Measurements from ENCODE around the gene RETNLB.

The RETNLB gene, protein sequence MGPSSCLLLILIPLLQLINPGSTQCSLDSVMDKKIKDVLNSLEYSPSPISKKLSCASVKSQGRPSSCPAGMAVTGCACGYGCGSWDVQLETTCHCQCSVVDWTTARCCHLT

DNA sequence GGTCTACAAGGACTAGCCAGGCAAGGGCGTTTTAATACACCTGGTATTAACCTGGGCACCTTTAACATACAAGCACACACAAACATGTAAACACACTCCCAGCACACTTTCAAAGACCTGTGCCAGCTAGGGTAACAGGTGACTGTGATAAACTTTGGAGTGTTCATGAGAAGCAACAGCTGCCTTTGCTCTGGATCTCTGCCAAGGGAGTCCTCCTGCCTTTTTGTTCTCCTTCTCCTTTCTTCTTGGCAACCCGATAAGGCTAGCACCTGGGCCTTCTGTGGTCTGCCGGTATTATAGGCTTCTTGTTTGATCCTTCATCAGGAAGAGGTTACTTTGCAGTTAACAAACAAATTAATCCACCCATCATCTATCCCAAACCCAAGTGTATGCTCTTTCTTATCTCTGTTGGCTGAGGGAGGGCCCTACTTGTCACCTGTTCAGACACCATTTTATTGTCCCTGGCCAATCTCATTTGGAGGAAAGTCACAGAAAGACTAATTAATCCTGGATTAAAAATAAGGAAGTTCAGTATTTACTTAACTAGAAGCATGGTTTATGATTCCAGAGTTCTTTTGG is at the start of gene RETNLB:
RETNLB (minus strand) TSS at position 7 of the 579 bp plus-strand sequence. CDS start 225 bp downstream, outside the sequence.
- no peak for DNase-seq

DNA sequence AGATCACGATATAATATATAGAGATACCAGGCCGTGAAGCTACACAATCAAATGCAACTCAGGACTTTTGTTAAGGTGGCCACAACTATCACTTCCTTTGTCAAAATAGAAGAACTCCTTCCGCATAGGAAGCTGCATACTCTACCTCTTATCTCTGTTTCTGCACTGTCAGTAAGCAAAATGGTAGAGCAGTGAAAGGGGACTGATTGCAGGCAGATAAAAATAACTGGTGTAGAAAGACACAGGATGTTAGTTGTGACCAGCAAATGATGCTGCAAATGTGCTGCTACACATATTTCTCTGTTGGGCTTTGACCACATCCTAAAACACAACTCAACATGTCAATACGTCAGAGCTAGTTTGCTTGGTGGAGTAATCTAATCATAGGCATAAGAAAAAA is 49.1 kb upstream of the RETNLB start:
- DNase-seq = no peak

DNA sequence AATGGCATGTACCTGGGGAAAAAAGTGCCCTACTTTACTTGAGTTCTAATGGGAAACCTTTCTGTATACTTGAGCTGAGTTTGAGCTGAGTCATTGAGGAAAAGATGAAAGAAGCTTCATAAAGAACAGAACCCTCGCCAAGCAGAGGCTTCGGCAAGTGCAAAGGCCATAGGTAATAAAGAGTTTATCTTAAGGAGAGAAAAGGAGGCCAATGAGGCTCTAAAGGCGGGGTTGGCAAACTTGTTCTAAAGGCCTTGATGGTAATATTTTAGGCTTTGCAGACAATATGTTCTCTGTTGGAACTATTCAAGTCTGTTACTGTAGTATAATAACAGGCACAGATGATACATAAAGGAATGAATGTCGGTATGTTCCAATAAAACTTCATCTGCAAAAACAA is 47.8 kb upstream of the RETNLB start:
- DNase-seq = no peak

DNA sequence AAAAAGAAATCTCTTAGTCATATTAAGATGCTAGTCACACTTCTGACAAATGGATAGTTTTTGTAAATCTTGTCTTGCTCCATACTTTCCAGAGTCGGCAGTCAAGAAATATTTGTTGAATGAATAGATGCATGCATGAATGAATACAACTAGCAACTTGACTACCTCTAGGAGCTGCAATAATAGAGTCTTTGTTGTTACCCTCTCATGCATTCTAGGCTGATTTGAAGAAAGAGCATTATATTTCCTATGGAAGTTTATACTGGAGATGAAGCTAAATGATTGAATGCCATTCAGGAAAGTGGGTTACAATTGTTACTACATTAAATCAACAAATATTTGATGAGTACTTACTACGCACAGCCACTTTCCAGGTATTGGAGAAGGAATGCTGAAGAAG is 47.2 kb upstream of the RETNLB start:
- no peak for DNase-seq

DNA sequence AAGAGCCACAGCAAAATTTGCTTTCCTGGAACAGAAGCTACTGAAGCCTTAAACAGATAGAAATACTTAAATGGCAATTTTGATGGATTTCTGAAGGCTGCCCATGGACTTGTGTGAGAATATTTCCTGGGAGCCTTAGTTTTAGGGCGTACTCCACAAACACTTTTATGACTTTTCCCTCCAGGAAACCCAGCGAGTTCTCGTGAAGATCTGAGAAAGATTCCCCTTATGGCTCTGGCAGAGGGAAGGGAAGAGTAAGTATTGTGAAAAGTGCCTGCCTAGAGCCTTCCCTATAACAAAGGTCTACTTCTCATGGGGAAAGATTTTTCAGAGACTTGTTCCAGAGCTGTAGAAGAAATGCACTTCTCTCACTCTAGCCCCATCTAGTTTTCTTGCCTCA is 34.3 kb upstream of the RETNLB start:
- no peak for DNase-seq

DNA sequence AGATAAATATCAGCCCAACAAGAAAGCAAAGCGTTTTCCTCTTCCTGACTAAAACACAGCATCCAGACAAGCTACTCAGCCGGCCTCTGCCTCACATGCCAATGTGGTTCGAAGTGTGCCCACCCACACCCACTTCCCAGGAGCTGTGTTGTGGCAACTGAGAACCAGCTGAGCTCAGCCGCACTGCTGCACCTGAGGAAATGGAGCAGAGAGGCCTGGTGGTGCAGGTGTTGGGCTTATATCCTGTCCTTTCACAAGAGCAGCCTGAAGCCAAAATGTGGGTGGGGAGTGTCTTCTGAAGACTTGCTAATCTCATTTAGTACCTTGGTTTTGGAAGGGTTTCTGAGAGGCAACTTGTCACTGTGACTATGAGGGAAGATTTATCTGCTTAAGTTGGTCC is 23.0 kb upstream of the RETNLB start:
- DNase-seq = peak; percentile 33

DNA sequence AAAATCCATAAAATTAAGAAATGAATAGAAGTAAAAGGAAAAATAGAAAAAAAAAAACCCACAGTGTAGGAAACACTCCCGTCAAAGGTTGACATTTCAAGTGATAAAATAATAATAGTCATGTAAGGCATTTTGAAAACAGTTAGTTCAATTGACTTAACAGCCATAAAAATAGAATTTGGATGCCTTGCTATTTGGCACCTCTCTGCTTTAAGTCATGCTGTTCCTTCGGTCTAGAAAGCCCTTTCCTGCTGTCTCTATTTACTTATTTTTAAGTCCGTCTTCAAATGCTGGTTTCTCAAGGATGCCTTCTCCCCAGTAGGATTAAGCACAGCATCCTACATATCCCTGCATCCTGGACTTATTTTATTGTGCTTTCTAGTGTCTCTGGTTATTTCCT is 22.3 kb upstream of the RETNLB start:
- DNase-seq = no peak

DNA sequence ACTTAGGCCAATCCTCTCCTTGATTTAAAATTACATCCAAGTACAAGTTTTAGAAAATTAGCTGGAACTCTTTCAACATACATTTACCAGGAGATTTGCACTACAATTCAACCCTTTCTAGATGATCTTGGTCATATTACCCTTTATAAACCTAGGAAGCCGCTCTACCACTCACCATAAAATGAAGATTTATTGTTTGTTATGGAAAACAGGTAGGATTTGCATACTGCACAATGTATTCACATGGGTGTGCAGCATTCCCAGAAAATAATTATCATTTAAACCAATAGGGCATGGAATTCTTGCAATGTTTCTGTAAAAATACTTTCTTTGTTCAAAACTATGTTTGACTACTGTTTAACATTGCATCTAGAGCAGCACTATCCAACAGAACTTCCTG is 18.4 kb upstream of the RETNLB start:
- no peak for DNase-seq

DNA sequence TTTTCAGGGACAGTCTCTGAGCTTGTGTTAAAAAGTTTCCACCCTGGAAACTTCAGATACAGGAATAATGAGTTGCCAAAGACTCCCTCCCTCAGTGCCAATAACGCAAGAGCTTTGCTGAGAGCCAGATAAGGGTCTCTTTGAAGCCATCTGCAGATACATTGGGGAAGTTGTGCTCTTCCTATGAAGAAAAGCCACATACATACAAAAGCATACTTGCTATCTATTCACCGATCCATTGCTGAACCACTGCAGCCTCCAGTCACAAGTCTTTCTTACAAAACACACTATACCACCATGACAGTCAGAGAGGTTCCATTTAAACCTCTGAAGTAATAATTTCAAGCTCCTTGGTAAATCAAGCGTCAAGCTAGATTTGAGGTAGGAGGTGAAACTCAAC is 10.0 kb upstream of the RETNLB start:
- no peak for DNase-seq

DNA sequence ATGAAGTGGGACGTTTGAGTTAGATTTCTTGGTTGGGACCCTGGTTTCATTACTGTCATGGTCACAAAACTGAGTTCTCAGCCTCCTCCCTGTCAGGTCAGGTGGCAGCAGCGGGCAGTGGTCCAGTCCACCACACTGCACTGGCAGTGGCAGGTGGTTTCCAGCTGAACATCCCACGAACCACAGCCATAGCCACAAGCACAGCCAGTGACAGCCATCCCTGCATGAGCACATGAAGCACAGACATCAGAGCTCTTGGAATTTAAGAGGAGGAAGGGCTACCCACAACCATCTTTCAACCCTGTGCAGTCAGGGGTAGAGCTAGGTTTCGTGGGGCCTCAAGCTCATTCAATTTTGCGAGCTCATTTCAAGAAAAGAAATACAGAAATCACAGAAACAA is 1.5 kb downstream of the RETNLB start:
- no peak for DNase-seq

DNA sequence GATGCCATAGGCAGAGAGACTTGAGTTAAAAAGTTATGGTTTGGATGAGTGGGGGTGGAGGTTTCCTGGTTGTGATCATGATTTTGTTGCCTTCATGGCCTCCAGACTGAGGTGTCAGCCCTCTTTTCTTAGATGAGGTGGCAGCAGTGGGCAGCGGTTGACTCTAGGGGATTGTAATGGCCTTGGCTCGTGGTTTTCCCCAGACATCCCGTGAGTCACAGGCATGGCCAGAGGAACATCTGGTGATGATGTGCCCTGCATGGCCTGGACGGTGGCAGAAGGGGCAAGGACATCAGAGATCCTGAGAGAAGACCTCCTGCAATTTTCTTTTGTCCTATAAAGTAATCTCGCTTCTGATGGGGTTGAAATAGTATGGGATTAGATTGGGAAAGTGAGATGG is 12.4 kb downstream of the RETNLB start:
- DNase-seq = no peak

DNA sequence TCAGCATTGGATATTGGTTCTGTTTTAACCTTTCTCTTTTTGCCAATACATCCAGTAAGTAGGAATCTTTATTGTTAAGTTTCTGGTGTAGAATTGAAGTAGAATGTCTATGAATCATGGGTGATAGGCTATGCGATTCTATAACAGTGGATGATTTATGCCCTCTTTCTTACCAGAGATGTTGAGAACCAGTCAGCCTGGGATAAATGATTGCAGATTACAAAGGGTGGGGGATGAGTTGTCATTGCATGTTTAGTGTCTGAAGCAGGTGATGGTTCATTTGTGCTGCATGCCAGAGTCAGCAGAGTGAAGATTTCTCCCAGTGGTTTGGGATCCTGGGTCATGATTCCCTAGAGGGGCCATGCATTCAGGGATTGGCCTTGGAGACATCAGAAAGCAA is 14.3 kb downstream of the RETNLB start:
- DNase-seq = no peak

DNA sequence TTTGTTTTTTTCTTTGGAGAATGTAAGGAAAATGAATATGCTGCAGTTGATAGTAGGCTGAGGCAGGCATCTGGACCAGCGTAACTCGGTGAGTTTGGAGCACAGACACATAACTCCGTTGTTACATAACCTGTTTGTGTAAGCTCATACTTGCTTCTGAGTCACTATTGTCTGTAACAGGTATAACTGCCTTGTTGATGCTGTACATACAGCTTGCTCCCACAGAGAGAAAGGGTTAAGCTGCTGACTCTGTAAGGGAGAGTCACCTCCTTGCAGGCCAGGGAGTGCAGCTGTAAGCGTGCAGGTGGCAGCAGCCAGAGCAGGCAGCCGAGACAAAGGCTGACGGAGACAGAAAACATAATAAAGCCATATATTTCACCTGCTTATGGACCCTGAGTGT is 20.4 kb downstream of the RETNLB start:
- DNase-seq = no peak

DNA sequence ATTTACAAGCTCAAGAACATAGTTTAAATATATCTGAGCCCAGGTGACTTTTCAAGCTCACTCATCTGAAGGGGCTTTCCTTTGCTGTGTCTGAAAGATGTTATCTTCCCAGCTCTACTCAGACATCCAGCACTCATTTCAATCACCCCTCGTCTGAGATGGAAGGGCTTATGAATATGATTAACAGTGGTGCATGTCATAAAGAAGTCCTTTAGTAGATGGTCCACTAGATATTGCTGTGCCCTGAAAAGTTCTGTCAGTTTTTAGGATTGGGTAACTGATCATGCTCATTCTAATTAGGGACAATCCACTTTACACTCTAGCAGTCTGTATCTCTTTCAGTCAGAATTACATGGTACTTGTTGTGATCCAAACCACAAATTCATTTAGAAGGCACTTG is 28.3 kb downstream of the RETNLB start:
- no peak for DNase-seq

DNA sequence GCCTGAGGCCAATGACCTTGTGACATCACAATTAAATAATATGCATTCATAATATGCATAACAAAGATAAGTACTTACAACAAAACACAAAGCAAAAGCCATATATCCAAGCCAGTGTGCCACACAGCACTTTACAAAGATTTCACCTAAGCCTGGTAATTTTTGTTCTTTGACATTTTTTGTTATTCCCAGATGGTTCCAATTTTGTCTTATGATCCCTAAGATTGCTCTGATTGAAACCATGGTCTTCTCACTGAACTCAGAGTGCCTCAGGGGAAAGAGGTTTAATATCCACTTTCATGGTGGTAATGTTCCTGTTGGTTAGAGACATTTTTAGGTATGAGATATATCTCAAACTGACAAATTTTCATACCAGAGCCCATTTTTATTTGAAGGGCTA is 29.1 kb downstream of the RETNLB start:
- no peak for DNase-seq

DNA sequence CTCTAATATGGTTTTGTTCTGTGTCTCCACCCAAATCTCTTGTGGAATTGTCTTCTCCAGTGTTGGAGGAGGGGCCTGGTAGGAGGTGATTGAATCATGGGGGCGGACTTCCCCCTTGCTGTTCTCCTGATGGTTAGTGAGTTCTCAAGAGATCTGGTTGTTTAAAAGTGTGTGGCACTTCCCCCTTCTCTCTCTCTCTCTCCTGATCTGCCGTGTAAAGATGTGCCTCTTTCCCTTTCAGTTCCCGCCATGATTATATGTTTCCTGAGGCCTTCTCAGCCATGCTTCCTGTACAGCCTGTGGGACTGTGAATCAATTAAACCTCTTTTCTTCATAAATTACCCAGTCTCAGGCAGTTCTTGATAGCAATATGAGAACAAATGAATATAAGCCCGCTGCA is 33.1 kb downstream of the RETNLB start:
- DNase-seq = no peak

DNA sequence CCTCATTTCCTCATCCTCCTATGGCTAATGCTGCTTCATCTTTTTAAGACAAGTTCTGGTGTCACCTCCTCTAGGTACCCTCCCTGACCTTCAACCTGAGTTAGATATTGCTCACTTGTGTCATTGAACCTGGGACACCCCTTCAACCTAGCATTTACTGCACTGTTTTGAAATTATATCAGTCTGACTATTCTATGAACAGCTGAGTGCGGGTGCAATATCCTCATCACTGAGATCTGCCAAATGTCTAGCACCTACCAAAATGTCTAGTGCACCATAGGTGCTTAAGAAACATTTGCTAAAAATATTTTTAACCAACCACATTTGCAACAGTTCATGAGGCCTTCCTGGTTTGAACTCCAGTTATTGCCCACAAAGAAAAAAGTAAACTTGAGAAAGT is 34.5 kb downstream of the RETNLB start:
- no peak for DNase-seq

DNA sequence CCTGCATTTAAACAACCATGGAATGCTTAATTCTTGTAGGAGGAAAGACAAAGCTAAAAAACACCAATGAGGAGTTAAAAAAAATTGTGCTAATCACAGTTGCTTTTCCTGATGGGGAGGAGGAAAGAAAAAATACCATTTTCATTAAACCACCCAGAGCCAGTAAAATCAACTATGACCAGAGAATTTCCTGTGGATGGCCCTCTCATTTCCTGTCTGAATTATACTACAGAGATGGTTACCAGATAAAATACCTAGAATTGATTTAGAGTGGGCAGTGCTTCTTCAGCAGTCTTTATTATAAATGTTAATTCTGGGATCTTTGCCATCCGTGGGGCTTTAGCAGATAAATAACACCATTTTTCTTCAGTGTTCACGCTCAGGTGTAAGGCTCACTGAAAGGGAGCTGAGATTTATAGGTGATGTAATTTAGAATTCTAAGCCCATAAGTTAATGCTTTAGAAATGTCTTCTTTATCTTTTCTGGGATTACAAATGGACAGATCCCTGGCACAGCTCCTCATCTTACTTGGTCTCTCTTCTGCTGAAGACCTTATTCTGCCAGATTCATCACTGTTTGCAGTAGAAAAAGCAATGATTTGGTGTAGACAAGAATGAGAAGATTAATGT is 37.9 kb downstream of the RETNLB start:
- DNase-seq = no peak

DNA sequence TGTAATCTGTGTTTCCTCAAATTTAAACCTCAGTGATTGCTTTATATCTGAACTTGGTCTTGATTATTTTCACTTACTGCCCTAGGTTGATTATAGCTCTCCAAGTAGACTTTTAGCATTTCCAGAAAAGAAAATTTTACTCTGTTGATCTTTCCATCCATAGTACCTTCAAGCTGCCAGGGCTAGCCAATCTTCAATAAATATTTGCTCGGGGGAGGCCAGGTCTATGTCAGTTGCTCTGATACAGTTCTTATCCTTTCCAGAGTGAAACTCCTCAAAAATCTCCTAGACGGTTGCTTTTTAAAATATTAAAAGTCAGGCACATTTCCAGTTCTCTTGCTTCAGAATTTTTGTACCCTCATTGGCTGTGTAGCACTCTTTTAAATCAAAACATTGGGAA is 38.8 kb downstream of the RETNLB start:
- no peak for DNase-seq

DNA sequence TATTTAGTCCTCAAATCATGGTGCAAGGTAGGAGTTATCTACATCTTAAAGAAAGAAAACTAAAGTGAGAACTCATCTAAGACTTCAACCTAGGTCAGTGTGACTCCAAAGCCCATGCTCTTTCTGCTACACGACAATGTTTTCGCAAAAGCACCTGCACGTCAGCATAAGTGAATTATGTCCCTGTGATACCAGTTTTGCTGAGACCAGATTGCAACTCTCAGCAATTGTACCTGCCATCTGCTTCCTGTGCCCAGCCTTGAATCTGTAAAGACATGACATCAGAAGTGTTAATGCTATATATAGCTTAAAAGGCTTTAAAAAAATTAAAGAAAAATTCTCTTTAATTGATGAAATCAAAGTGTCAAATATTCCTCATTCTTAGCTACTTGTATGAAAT is 43.4 kb downstream of the RETNLB start:
- DNase-seq = no peak

DNA sequence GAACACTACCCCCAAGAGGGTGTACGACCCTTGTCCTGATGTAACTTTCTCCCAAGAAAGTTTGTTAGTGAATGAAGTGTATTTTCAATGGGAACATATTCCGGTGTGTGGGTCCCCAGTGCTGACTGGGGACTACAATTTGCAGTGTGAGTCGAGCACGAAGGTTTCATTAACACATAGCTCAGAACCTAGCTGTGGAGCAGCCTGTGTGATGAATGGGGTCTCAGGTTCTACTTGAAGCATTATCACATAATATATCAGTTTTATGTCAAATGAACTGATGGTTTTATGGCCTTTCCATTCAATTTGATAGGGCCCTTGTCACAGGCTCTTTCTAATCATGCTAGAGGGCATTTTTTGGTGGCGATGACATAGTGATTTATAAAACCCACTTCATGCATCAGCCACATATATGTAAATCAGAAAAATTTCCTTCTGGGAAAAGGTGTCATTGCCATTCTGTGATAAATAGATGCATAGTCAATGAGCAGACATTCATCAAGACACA is 44.1 kb downstream of the RETNLB start:
- no peak for DNase-seq
